ENCODE results near the gene ABHD16B. TPM values are rescaled to one million over a fixed set of nuclear protein-coding genes. Genes with fewer than 3 reads are reported as not detected.

Gene ABHD16B
- total RNA-seq, 1 donor from 2014 or later: not detected

DNA sequence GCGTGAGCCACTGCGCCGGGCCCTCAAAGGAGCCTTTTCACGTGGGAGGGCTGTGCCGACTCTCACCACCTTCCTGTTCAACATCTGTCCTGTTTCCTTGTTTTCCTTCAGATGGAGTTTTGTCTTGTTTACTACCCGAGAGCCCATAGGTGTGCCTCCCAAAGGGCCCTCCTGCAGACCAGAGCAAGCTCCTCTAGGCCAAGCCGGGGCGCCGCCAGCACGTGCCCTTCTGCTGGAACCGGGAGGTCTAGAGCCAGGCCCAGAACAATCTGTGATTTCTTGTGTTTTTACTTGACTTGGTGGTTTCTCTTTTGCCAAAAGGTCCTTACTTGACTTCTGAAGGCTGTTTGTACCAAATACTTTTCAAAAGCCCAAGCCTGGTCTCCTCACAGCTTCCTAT, 25.6 kb downstream of the ABHD16B start:
- no peak for DNase-seq
- ATAC-seq (ENCODE audit: poor library complexity): no peak
- intact Hi-C loops (cut with DNase I): no loop called here

DNA sequence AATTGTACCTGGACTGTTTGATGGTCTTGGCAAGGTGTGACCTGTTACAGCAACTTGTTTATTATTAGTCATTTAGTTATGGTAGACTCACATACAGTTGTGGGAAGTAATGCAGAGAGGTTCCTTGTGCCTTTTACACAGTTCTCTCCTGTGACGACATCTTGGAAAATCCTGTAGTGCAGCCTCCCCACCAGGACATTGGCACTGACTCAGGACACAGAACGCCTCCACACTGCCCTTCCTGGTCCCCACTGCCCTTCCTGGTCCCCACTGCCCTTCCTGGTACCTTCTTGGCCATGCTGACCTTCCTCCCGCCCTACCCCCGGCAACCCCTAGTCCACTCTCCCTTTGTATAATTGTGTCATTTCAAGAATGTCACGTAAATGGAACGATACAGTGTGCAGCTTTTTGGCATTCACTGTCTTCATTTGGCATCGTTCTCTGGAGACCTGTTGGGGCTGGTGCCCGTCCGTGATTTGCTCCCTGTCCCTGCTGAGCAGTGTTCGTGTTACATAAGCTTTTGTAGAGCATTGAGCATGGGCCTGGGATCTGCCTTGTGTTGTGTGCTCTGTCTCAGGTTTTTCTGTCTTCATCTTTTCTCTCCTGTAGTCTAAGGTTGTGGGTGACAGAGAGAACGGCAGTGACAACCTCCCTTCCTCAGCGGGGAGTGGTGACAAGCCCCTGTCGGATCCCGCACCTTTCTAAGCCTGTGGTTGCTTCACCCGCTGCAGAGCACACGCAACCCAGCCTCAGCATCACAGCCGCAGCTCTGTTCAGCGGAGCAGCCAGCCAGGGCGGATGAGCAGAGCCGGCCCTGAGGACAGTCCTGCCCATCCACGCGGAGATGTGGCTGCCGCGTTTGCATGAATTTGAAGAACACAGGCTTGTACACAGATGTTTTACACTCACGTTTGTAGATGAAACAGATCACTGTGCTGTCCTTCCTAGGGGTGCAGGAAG, 28.2 kb downstream of the ABHD16B start:
- ATAC-seq (ENCODE audit: poor library complexity): peak; percentile 21
- intact Hi-C loops (cut with DNase I): loop anchor here (5.0 kb wide), 1 partner anchor 83 kb away; no protein-coding TSS in a partner anchor
- DNase-seq: no peak

DNA sequence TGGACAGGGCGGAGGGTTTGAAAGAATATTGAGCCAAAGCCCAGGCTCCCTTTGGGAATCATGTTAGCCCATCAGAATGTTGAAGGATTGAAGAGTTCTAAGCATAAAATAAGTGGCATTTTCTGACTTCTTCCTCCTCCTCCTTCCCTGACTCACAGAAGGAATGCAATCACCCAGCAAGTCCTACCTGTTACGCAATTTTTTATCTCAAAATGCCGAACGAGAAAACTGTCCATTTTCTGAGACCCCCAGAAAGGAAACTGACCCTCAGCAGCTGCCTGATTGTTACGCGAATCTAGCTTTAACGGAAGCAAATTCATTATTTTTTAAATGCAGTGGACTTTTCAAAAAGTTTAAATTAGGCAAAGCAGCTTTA, 28.9 kb downstream of the ABHD16B start:
- intact Hi-C loops (cut with DNase I): loop anchor here (5.0 kb wide), 1 partner anchor 82 kb away; no protein-coding TSS in a partner anchor
- DNase-seq: no peak
- ATAC-seq (ENCODE audit: poor library complexity): no peak

DNA sequence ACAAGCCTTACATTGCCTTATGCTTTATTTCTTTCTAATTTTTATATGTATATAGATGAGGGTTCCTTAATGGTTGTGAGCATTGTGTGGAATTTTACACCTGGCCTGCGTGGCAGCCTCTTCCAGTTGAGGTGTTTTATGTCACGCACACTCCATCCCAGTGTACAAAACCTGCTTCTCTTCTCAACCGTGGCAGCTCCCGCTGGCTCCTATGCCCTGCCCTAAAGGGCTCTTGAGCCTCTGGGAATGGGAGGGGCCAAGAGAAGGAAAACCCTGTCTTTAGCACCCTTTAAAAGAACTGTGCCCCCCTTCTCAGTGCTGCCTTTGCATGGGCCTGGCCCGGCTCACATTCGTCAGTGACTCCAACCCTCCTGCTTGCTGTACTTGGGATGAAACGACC, 29.3 kb downstream of the ABHD16B start:
- no peak for DNase-seq
- intact Hi-C loops (cut with DNase I): loop anchor here (5.0 kb wide), 1 partner anchor 82 kb away; no protein-coding TSS in a partner anchor
- no peak for ATAC-seq (ENCODE audit: poor library complexity)

DNA sequence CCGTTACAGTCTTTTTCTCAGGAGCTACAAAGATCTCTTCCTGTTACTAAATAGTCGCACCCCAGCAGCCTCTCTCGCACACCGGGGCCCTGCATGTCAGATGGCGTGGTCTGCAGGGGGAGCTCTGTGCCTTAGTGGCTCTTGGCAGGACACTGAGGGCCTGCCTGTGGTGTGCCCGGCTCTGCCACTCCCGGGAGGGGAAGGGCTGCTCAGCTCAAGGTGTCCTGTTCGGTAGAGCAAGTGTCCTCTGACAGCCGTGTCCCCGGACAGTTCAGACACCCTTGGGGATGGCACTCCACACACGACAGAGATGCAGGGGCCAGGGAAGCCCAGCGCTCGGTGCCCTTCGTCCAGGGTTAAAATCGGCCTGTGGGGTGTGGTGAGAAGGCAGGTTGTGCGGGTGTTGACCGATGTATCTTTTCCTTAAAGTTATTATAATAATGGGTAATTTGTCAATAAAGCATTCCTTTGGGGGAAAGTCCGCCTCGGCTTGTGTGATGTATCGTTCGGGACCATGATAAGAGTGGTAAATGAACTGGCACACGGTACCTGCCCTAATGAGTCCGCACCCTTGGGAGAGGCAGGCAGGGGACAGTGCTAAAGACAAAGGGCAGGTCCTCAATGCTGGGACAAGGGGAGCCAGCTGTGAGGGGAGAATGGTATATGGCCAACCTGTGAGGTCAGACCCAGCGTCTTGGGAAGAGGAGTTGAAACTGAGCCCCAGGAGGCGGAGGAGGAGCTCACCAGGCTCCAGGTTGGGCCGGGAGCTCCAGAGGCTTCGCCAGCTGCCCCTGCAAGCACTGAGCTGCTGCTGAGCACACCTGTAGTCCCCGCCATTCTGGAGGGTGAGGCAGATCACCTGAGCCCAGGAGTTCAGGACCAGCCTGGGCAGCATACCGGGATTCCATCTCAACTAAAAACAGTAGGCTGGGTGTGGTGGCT, 30.0 kb downstream of the ABHD16B start:
- DNase-seq: no peak
- intact Hi-C loops (cut with DNase I): loop anchor here (5.0 kb wide), 1 partner anchor 81 kb away; no protein-coding TSS in a partner anchor

GRCh38 chr20:63892402-63892801, 31.1 kb downstream of the ABHD16B start:
- DNase-seq: no peak
- intact Hi-C loops (cut with DNase I): loop anchor here (5.0 kb wide), 1 partner anchor 80 kb away; no protein-coding TSS in a partner anchor
- ATAC-seq (ENCODE audit: poor library complexity): no peak

More for the DNA sequence above, 30.0 kb downstream of the ABHD16B start:
- no peak for ATAC-seq (ENCODE audit: poor library complexity)

DNA sequence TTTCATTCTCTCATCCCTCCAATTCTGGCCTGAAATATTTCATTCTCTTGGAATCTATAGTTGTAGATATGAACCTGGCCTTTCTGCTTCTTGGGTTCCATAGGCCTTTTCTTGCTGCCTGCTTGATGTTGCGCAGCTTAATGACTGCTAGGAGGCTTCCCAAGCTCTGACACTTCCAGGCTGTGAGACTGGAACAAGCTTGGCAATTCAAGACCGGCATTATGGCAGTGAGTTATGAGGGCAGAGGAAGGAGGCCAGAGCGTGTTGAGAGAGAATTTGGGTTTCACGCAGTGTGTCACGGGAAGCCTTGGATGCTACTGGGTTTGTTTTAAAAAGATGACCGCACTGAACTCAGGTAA, 32.7 kb downstream of the ABHD16B start:
- intact Hi-C loops (cut with DNase I): loop anchor here (5.0 kb wide), 1 partner anchor 78 kb away; no protein-coding TSS in a partner anchor
- DNase-seq: no peak
- ATAC-seq (ENCODE audit: poor library complexity): no peak

DNA sequence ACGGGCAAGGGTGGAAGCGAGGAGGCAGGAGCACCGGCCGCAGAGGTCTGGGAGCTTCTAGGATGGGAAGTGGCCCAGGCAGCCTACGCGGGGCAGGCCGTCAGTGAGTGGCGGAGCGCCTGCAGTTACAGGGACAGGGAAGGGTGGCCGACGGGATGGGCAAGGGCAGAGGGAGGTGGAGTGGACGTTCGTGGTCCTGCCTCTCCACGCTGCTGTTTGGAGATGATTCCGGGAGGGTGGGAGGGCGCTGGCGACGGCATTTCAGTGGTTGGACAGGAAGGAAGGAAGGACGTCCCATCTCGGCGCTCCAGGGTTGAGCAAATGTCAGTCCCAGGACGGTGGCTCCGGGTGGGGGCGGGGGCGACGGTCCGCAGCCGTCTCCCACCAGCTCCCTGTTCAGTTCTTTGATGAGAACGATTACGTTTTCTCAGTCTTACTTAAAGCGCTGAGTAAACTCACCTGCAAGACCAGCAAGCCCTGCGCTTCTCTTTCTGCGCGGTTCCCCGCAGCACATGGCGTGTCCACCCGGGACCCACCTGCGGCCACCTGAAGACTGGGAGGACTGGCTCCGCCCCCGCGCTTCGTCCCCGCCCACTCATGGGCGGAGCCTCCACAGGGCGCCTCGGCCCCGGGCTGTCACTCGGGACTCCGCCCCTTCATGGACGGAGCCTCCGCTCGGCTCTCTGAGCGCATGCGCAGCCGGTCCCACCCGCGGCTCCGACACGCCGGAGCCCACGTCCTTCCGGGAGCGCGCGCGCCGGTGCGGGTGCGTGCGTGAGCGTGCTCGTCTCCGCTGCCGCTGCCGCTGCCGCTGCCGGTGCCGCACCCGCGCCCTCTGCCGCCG, 33.3 kb downstream of the ABHD16B start, which contains the start of gene DNAJC5:
Gene DNAJC5, plus strand, starts transcription at position 769 of the 844 bp plus-strand sequence. CDS start 33,220 bp downstream, outside the sequence.
- DNase-seq: peak; percentile 97
- ATAC-seq (ENCODE audit: poor library complexity): peak; percentile 96
- intact Hi-C loops (cut with DNase I): loop anchor here (5.0 kb wide), 1 partner anchor 78 kb away; no protein-coding TSS in a partner anchor

GRCh38 chr20:63895202-63895951, 34.1 kb downstream of the ABHD16B start:
- DNase-seq: no peak
- ATAC-seq (ENCODE audit: poor library complexity): no peak
- intact Hi-C loops (cut with DNase I): no loop called here

DNA sequence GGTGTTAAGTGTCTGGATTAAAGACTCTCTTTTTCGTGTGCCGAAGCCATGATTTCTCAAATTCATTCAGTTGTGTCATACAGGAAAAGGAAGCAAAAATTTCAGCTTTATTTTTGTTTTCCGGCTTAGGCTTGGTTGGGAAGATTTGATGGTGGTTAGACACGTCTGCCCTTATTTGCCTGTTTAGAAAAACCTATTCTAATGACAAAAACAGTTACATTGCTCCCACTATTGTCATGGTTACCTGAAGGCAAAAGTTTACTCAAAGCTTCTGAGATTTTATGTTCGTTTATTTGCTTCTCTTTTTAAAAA, 34.6 kb downstream of the ABHD16B start:
- ATAC-seq (ENCODE audit: poor library complexity): no peak
- intact Hi-C loops (cut with DNase I): no loop called here
- DNase-seq: no peak

- ATAC-seq (ENCODE audit: poor library complexity) (peak; percentile 16), DNase-seq (peak; percentile 79)
- intact Hi-C loops (cut with DNase I): no loop called here
Measured at GRCh38 chr20:63896264-63897105, 35.2 kb downstream of the ABHD16B start.

GRCh38 chr20:63897978-63898561, 36.8 kb downstream of the ABHD16B start:
- intact Hi-C loops (cut with DNase I): no loop called here
- ATAC-seq (ENCODE audit: poor library complexity) (no peak), DNase-seq (no peak)

DNA sequence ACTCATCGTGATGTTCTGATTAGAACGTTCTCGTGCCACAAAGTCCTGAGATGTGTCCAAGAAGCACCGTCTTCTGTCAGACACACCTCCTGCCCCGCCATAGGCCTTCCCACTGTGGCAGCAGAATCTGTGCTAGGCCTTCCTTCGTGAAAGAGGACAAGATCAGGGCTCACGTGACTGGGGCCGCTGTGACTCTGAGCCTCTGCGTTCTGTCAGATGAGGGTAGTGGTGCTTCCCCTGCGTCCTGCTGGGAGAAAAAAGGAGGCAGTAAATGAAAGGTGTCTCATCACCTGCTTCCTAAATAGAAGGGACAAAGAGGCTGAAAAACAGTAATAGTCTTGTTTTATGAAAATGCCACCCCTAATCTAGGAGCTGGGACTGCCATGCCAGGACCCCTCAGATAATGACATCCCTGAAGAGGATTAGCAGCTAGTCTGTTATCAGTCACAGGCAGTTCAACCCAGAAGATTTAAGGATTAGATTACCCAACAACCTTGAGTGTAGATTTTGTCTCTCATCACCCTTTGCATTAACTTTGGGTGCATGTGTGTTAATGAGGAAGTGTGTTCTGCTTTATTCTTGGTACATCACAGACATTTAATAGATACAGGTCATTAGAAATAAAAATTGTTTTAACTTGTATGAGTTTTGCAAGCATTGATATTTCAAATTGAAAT, 37.7 kb downstream of the ABHD16B start:
- ATAC-seq (ENCODE audit: poor library complexity): no peak
- intact Hi-C loops (cut with DNase I): no loop called here
- DNase-seq: peak; percentile 59

- intact Hi-C loops (cut with DNase I): no loop called here
- no peak for ATAC-seq (ENCODE audit: poor library complexity)
- DNase-seq: no peak
Measured at GRCh38 chr20:63900413-63900812, 39.1 kb downstream of the ABHD16B start.

- DNase-seq (no peak), ATAC-seq (ENCODE audit: poor library complexity) (no peak)
- intact Hi-C loops (cut with DNase I): no loop called here
Measured at GRCh38 chr20:63903796-63904561, 42.7 kb downstream of the ABHD16B start.
